Measurements from ENCODE around the gene HBB.

DNA sequence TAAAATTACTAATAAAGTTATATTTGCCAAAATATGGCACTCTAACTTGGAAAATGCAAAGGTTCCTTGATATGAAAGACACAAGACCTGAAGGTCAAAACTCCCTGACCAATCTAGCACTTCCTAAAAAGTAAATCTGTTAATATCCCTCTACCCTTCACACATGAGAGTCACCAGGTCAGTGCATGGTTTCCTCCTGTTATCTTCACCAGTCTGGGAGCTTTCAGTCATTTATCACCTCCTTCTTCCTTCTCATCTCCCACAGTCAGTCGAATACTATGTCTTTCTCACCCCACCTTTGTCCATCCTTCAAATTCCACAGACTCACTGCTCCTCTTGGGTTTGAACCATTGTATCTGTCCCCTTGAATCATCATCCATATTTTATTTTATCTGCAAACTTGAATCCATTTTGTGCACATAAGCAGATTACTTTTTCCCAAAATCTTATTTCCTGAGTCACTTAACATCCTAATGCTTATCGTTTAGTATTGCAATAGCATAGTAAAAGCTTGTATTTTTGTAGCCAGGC is 40.2 kb upstream of the HBB start:
- TF ChIP-seq, protein P1, sequence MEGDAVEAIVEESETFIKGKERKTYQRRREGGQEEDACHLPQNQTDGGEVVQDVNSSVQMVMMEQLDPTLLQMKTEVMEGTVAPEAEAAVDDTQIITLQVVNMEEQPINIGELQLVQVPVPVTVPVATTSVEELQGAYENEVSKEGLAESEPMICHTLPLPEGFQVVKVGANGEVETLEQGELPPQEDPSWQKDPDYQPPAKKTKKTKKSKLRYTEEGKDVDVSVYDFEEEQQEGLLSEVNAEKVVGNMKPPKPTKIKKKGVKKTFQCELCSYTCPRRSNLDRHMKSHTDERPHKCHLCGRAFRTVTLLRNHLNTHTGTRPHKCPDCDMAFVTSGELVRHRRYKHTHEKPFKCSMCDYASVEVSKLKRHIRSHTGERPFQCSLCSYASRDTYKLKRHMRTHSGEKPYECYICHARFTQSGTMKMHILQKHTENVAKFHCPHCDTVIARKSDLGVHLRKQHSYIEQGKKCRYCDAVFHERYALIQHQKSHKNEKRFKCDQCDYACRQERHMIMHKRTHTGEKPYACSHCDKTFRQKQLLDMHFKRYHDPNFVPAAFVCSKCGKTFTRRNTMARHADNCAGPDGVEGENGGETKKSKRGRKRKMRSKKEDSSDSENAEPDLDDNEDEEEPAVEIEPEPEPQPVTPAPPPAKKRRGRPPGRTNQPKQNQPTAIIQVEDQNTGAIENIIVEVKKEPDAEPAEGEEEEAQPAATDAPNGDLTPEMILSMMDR (IDR thresholded peaks at IDR 0.05; ENCODE audit: insufficient read depth, low read length) = no peak
- no peak for TF ChIP-seq POLR2AphosphoS5 (IDR thresholded peaks at IDR 0.05; ENCODE audit: low read depth)
- no peak for TF ChIP-seq SPI1 (IDR thresholded peaks at IDR 0.05; ENCODE audit: borderline replicate concordance, low read depth)
